Hepatocyte (in vitro differentiated cells): ENCODE measurements around the gene PIWIL1. TPM values are rescaled to one million over a fixed set of nuclear protein-coding genes. Genes with fewer than 3 reads are reported as not detected.

Experiments used
- DNase-seq: peaks from one replicate; pipeline ENCODE4 v3.0.0-alpha.2; 2016; ENCODE audit warnings: low spot score
- H2AFZ ChIP-seq: fragments of 200-600 bp; sonication (generic); 2 replicates; pipeline ENCODE4 v1.6.0; 2016; ENCODE audit warnings: antibody characterized with exemption, mild to moderate bottlenecking
- H3K27ac ChIP-seq: fragments of 200-600 bp; sonication (generic); 2 replicates; pipeline ENCODE4 v1.5.1; 2016; ENCODE audit warnings: mild to moderate bottlenecking
- H3K27me3 ChIP-seq: fragments of 200-600 bp; sonication (generic); 2 replicates; pipeline ENCODE4 v1.6.1; 2016
- H3K36me3 ChIP-seq: fragments of 200-600 bp; sonication (generic); replicated peaks from 2 replicates; pipeline ENCODE4 v1.5.1; 2016; ENCODE audit warnings: low read depth; ENCODE audit not compliant: insufficient read depth
- H3K4me1 ChIP-seq: fragments of 200-600 bp; sonication (generic); 2 replicates; pipeline ENCODE4 v1.5.1; 2016; ENCODE audit warnings: mild to moderate bottlenecking, moderate library complexity; ENCODE audit not compliant: insufficient read depth
- H3K4me2 ChIP-seq: fragments of 200-600 bp; sonication (generic); 2 replicates; pipeline ENCODE4 v1.6.0; 2016
- H3K4me3 ChIP-seq: fragments of 200-600 bp; sonication (generic); 2 replicates; pipeline ENCODE4 v1.5.1; 2016; ENCODE audit warnings: mild to moderate bottlenecking
- H3K79me2 ChIP-seq: fragments of 200-600 bp; sonication (generic); 2 replicates; pipeline ENCODE4 v1.6.0; 2017; ENCODE audit warnings: mild to moderate bottlenecking
- H3K9me2 ChIP-seq: fragments of 200-600 bp; sonication (generic); replicated peaks from 2 replicates; pipeline ENCODE4 v1.6.0; 2017; ENCODE audit warnings: mild to moderate bottlenecking; ENCODE audit not compliant: insufficient read depth
- H3K9me3 ChIP-seq: fragments of 200-600 bp; sonication (generic); 2 replicates; pipeline ENCODE4 v1.5.1; 2016; ENCODE audit warnings: low read depth, mild to moderate bottlenecking
- H4K20me1 ChIP-seq: fragments of 200-600 bp; sonication (generic); 2 replicates; pipeline ENCODE4 v1.6.0; 2016; ENCODE audit warnings: mild to moderate bottlenecking; ENCODE audit not compliant: insufficient read depth, poor library complexity, severe bottlenecking
- EZH2 ChIP-seq: fragments of 200-600 bp; sonication (generic); IDR thresholded peaks from 2 replicates; pipeline ENCODE4 v1.6.1; 2016; ENCODE audit warnings: antibody characterized with exemption, mild to moderate bottlenecking, borderline replicate concordance
- EZH2phosphoT487 ChIP-seq: fragments of 200-600 bp; sonication (generic); IDR thresholded peaks from one replicate; pipeline ENCODE4 v1.6.1; 2018; ENCODE audit warnings: antibody characterized with exemption, mild to moderate bottlenecking, low read depth, moderate library complexity; ENCODE audit not compliant: unreplicated experiment, severe bottlenecking
- WGBS: methylation state at CpG from one replicate; pipeline ENCODE4 v1.1.6; 2016; ENCODE audit warnings: low lambda C conversion rate; ENCODE audit errors: missing lambda C conversion rate; 5-methylcytosine and 5-hydroxymethylcytosine counted together
- polyA plus RNA-seq: library from polyadenylated mRNA; unstranded; fragments of >200 nt; fragmentation: Nextera tagmentation; extraction: Ambion mirVana; gene quantifications from 2 replicates; pipeline ENCODE4 v1.2.1, GENCODE V29; 2016
- total RNA-seq: library from RNA; depleted of rRNA; stranded (reverse); fragments of >200 nt; gene quantifications from 2 replicates; pipeline ENCODE4 v1.2.3, GENCODE V29; 2014
- TF ChIP-seq, protein P1 (sequence below): fragments of 200-600 bp; sonication (generic); IDR thresholded peaks from 2 replicates; pipeline ENCODE4 v1.5.1; 2016; ENCODE audit warnings: antibody characterized with exemption, mild to moderate bottlenecking; ENCODE audit not compliant: poor library complexity

The PIWIL1 gene
- total and polyA plus RNA-seq, 2 experiments from 2014 or later, result not detected

DNA sequence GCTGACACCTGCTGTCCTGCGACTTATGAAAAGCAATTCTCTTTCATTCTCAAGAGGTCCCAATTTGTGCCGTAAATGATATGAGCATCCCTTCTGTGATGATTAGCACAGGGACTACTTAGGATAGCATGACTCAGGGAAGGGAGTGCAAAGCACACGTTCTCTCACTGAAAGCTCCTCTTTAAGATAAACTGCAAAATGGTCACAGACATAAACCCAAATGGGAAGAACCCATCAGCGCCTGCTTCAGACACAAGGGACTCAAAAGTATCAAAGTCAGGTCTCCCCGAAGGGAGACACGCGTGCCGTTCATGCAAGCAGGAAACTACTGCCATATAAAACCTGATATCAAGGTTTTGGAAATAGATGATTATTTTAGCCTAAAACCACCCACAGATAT is 33.9 kb upstream of the PIWIL1 start:
- no peak overlapping the region for H3K4me3 ChIP-seq
- no peaks in the 10 kb centered on the region for H3K4me1 ChIP-seq
- no peak overlapping the region for H3K27ac ChIP-seq
- peaks cover 7% of the 10 kb centered on the region for H3K27me3 ChIP-seq
- H3K36me3 ChIP-seq, result no peaks in the 10 kb centered on the region
- no peaks in the 10 kb centered on the region for H3K9me3 ChIP-seq
- no peaks in the 10 kb centered on the region for H4K20me1 ChIP-seq
- DNase-seq, result no peak
- no peak overlapping the region for H2AFZ ChIP-seq
- TF ChIP-seq EZH2 (no peak), EZH2phosphoT487 (no peak)
- TF ChIP-seq, protein P1, sequence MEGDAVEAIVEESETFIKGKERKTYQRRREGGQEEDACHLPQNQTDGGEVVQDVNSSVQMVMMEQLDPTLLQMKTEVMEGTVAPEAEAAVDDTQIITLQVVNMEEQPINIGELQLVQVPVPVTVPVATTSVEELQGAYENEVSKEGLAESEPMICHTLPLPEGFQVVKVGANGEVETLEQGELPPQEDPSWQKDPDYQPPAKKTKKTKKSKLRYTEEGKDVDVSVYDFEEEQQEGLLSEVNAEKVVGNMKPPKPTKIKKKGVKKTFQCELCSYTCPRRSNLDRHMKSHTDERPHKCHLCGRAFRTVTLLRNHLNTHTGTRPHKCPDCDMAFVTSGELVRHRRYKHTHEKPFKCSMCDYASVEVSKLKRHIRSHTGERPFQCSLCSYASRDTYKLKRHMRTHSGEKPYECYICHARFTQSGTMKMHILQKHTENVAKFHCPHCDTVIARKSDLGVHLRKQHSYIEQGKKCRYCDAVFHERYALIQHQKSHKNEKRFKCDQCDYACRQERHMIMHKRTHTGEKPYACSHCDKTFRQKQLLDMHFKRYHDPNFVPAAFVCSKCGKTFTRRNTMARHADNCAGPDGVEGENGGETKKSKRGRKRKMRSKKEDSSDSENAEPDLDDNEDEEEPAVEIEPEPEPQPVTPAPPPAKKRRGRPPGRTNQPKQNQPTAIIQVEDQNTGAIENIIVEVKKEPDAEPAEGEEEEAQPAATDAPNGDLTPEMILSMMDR, result no peak
- no peaks in the 10 kb centered on the region for H3K9me2 ChIP-seq
- no peak overlapping the region for H3K4me2 ChIP-seq
- no peaks in the 10 kb centered on the region for H3K79me2 ChIP-seq
- WGBS, result 80% methylated on average over 8 of the region's 8 CpGs

DNA sequence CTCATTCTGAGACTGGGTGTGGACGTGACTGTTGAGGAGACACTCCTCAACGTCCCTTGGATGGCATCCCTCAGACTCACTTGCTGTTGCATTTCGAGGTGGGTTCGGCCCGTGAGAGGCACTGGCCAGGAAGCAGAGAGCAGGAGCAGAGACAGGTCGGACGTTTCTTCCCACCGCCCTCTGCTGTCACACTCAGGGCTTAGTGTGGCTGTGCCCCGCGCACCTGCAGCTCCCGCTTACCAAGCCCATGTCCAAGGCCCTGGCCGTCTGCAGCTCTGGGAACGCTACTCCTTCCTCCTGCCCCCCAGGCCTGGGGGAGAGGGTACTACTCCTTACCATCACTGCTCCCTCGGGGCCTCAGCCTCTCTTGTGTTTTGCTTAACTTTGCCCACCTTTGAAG is 29.8 kb upstream of the PIWIL1 start:
- no peak for TF ChIP-seq EZH2phosphoT487
- no peak for TF ChIP-seq EZH2
- TF ChIP-seq, protein P1, result no peak

DNA sequence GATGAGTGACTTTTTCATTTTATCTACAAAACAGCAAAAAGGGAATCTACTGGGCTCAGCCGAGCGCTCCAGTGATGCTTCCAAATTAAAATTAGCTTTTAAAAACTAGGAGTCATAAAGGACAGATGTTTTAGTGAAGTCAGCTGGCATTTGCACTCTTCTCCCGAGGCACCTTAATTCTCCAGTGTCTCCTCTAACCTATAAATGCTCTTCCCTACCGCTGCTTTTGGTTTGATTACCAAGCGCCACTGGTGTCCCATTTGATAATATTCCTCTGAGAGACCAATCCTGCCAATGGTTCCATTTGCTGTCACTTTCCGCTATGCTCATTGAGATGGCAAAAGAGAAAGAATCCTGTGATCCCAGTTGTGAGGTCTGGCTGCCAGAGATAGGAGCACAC is 29.3 kb upstream of the PIWIL1 start:
- Histone ChIP-seq H3K9me3 (no peaks in the 10 kb centered on the region), H3K27ac (no peak overlapping the region), H3K4me3 (no peak overlapping the region), H3K9me2 (no peaks in the 10 kb centered on the region), H3K79me2 (no peaks in the 10 kb centered on the region), H3K36me3 (no peaks in the 10 kb centered on the region), H3K4me1 (no peaks in the 10 kb centered on the region), H3K27me3 (peaks cover 18% of the 10 kb centered on the region), H3K4me2 (no peak overlapping the region), H2AFZ (no peak overlapping the region), H4K20me1 (no peaks in the 10 kb centered on the region)
- no peak for TF ChIP-seq EZH2
- TF ChIP-seq, protein P1, result no peak
- TF ChIP-seq EZH2phosphoT487, result no peak
- no peak for DNase-seq
- WGBS, result 82% methylated on average over 6 of the region's 6 CpGs

More for the DNA sequence above, 29.8 kb upstream of the PIWIL1 start:
- H3K4me3 ChIP-seq, result no peak overlapping the region
- no peaks in the 10 kb centered on the region for H3K4me1 ChIP-seq
- H3K27ac ChIP-seq, result no peak overlapping the region
- DNase-seq, result no peak
- H3K4me2 ChIP-seq, result no peak overlapping the region
- peaks cover 18% of the 10 kb centered on the region for H3K27me3 ChIP-seq
- H3K9me3 ChIP-seq, result no peaks in the 10 kb centered on the region
- H2AFZ ChIP-seq, result no peak overlapping the region
- H3K36me3 ChIP-seq, result no peaks in the 10 kb centered on the region
- no peaks in the 10 kb centered on the region for H3K9me2 ChIP-seq
- WGBS, result 84% methylated on average over 14 of the region's 14 CpGs
- no peaks in the 10 kb centered on the region for H4K20me1 ChIP-seq
- no peaks in the 10 kb centered on the region for H3K79me2 ChIP-seq

DNA sequence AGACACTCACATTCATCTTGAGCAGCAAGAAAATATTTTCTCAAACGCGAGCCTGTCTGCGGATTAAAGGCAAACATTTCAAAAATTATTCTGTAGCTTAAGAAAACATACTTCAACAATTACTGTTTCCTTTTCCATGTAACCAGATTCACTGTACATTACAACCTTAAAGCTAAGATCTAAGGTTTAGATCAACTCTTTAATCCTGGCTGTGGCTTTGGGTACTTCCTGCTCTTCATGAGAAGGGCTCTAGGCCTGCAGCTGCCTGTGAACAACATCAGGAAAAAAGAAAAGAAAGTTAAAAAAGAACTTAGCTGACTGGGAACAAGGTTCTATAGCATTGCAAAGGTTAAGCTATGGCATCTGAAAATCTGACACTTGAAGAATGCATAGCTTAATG is 21.4 kb upstream of the PIWIL1 start:
- Histone ChIP-seq H3K4me2 (no peak overlapping the region), H3K4me1 (no peaks in the 10 kb centered on the region), H3K79me2 (no peaks in the 10 kb centered on the region), H3K4me3 (no peak overlapping the region), H3K9me2 (no peaks in the 10 kb centered on the region), H3K36me3 (no peaks in the 10 kb centered on the region), H3K27me3 (peaks cover 4% of the 10 kb centered on the region), H3K9me3 (no peaks in the 10 kb centered on the region), H3K27ac (no peak overlapping the region), H4K20me1 (no peaks in the 10 kb centered on the region), H2AFZ (no peak overlapping the region)
- no peak for DNase-seq
- WGBS, result 75% methylated on average over 3 of the region's 3 CpGs
- TF ChIP-seq, protein P1, result no peak
- TF ChIP-seq EZH2phosphoT487 (no peak), EZH2 (no peak)
